Measurements from ENCODE around the gene TIAM2.

The TIAM2 gene

GRCh38 chr6:155268088-155268867 is 273.2 kb downstream of the TIAM2 start:
- DNase-seq = peak; percentile 88

- DNase-seq = no peak
These were observed 274.6 kb downstream of the TIAM2 start for GRCh38 chr6:155269765-155270164.

- no peak for DNase-seq
These were observed 275.5 kb downstream of the TIAM2 start for GRCh38 chr6:155270561-155271091.

GRCh38 chr6:155271145-155271544 is 276.0 kb downstream of the TIAM2 start:
- no peak for DNase-seq

- DNase-seq = no peak
These were observed 277.5 kb downstream of the TIAM2 start for GRCh38 chr6:155272353-155273232.

- DNase-seq = no peak
These were observed 278.3 kb downstream of the TIAM2 start for GRCh38 chr6:155273431-155273830.

GRCh38 chr6:155274106-155274505 is 279.0 kb downstream of the TIAM2 start:
- no peak for DNase-seq

GRCh38 chr6:155274533-155274932 is 279.4 kb downstream of the TIAM2 start:
- no peak for DNase-seq

- DNase-seq = no peak
These were observed 280.8 kb downstream of the TIAM2 start for GRCh38 chr6:155275808-155276480.

GRCh38 chr6:155276638-155277037 is 281.5 kb downstream of the TIAM2 start:
- no peak for DNase-seq

- no peak for DNase-seq
These were observed 283.4 kb downstream of the TIAM2 start for GRCh38 chr6:155278319-155279049.

GRCh38 chr6:155284775-155285174 is 289.7 kb downstream of the TIAM2 start:
- DNase-seq = no peak

GRCh38 chr6:155287762-155288161 is 292.6 kb downstream of the TIAM2 start:
- DNase-seq = no peak

GRCh38 chr6:155290491-155290890 is 295.4 kb downstream of the TIAM2 start:
- DNase-seq = no peak

GRCh38 chr6:155291291-155291690 is 296.2 kb downstream of the TIAM2 start:
- DNase-seq = no peak

GRCh38 chr6:155292711-155293110 is 297.6 kb downstream of the TIAM2 start:
- no peak for DNase-seq

- no peak for DNase-seq
These were observed 302.6 kb downstream of the TIAM2 start for GRCh38 chr6:155297669-155298068.

GRCh38 chr6:155301867-155302266 is 306.8 kb downstream of the TIAM2 start:
- DNase-seq = no peak

- no peak for DNase-seq
These were observed 308.3 kb downstream of the TIAM2 start for GRCh38 chr6:155303361-155303870.

GRCh38 chr6:155306958-155307357 is 311.8 kb downstream of the TIAM2 start:
- DNase-seq = no peak
